Testis (tissue), 3 donors: ENCODE measurements around the gene NUDT1. TPM values are rescaled to one million over a fixed set of nuclear protein-coding genes. Genes with fewer than 3 reads are reported as not detected.

Source experiments
- DNase-seq: peaks from one replicate; pipeline ENCODE4 v3.0.0-alpha.2; 2019
- H3K27ac ChIP-seq, 2 donors: fragments of 200-600 bp; sonication (generic); one replicate each; pipeline ENCODE4 v1.5.1; 2019
- H3K27me3 ChIP-seq: fragments of 200-600 bp; sonication (generic); one replicate; pipeline ENCODE4 v1.5.1; 2019
- H3K36me3 ChIP-seq: fragments of 200-600 bp; sonication (generic); one replicate; pipeline ENCODE4 v1.5.1; 2017; ENCODE audit warnings: low read depth; ENCODE audit errors: missing control alignments
- H3K4me1 ChIP-seq: fragments of 200-600 bp; sonication (generic); one replicate; pipeline ENCODE4 v1.5.1; 2019
- H3K4me3 ChIP-seq, 2 donors: fragments of 200-600 bp; sonication (generic); one replicate each; pipeline ENCODE4 v1.5.1; 2017 to 2019
- H3K9me3 ChIP-seq: fragments of 200-600 bp; sonication (generic); one replicate; pipeline ENCODE4 v1.5.1; 2017
- POLR2A ChIP-seq: fragments of 450-650 bp; IDR thresholded peaks from one replicate; pipeline ENCODE4 v1.6.1; 2017; ENCODE audit warnings: antibody characterized with exemption, mild to moderate bottlenecking, moderate library complexity
- WGBS, 2 donors: methylation state at CpG; one replicate each; pipeline ENCODE4 v1.1.5; 2018; 5-methylcytosine and 5-hydroxymethylcytosine counted together
- intact Hi-C: fragments of 100-400 bp; cut with DNase I; formaldehyde crosslinking; loops from one replicate; pipeline ENCODE4 v1.15.1; 2023; ENCODE audit warnings: low total_unique reads
- polyA plus RNA-seq: library from polyadenylated mRNA; stranded (reverse); fragments of 350-450 nt; fragmentation: Illumina TruSeq; extraction: RNeasy Lipid Tissue Mini Kit (QIAGEN cat#74804); gene quantifications from one replicate; pipeline ENCODE4 v1.2.3, GENCODE V29; 2014; ENCODE audit warnings: low read depth, low replicate concordance; ENCODE audit not compliant: insufficient read depth
- total RNA-seq, 2 donors: library from RNA; depleted of rRNA; stranded (reverse); fragments of >200 nt; gene quantifications; one replicate each; pipeline ENCODE4 v1.2.3, GENCODE V29; 2016
- TF ChIP-seq, protein P1 (sequence below), 3 experiments: fragments of 450-650 bp in 2 of 3; fragments of 200-600 bp in 1 of 3; sonication (generic) in 1 of 3; IDR thresholded peaks; one replicate each; pipeline ENCODE4 v1.5.1; 2016 to 2019; ENCODE audit warnings: antibody characterized with exemption in 3 of 3, mild to moderate bottlenecking in 2 of 3, moderate library complexity in 1 of 3

NUDT1 gene
- total and polyA plus RNA-seq, 3 donors from 2014 or later: 27.5 to 68.0 (median 39.4) TPM

DNA sequence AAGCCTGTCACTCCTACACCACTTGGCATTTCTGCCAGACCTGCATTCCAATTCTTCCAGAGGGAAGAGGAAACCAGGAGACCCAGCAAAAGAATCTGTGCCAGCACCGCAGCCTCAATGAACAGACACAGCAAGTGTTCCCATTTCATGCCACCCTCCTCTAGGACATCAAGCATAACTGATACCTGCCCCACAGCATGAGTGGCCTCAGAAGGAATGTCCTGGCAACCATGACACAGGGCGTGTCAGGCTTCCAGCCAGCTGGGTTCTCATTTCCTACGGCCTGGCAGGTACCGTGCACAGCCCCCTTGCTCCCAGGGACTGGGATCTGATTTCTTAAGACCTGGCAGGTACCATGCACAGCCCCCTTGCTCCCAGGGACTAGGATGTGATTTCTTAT is 17.1 kb upstream of the NUDT1 start:
- intact Hi-C loops: no loop called here
- no peaks in the 10 kb centered on the region for H3K4me1 ChIP-seq
- no peaks in the 10 kb centered on the region for H3K36me3 ChIP-seq
- no peak for DNase-seq
- TF ChIP-seq, protein P1, sequence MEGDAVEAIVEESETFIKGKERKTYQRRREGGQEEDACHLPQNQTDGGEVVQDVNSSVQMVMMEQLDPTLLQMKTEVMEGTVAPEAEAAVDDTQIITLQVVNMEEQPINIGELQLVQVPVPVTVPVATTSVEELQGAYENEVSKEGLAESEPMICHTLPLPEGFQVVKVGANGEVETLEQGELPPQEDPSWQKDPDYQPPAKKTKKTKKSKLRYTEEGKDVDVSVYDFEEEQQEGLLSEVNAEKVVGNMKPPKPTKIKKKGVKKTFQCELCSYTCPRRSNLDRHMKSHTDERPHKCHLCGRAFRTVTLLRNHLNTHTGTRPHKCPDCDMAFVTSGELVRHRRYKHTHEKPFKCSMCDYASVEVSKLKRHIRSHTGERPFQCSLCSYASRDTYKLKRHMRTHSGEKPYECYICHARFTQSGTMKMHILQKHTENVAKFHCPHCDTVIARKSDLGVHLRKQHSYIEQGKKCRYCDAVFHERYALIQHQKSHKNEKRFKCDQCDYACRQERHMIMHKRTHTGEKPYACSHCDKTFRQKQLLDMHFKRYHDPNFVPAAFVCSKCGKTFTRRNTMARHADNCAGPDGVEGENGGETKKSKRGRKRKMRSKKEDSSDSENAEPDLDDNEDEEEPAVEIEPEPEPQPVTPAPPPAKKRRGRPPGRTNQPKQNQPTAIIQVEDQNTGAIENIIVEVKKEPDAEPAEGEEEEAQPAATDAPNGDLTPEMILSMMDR (IDR thresholded peaks at IDR 0.05): no peak
- no peak for TF ChIP-seq POLR2A
- H3K4me3 ChIP-seq: no peak overlapping the region
- 96 to 100% methylated on average over 4 of the region's 4 CpGs for WGBS, 2 donors
- no peaks in the 10 kb centered on the region for H3K9me3 ChIP-seq
- H3K27me3 ChIP-seq: no peaks in the 10 kb centered on the region
- H3K27ac ChIP-seq: no peak overlapping the region

DNA sequence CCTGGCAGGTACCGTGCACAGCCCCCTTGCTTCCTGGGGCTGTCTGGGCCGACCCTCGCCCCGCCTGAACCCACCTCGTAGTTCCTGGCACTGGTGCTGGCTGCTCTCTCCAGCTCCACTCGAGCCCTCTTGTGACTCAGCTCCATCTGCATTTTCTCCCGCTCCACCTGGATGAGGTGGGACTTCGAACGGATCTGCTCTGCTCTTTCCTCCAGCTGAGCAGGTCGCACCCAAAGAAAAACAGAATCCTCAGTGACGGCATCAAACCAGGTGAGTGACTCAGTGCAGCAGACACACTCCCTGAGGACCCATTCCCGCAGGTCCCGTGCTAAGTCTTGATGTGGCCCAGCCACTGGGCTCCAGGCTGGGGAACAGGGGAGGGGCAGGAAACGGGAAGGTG is 16.7 kb upstream of the NUDT1 start:
- no peaks in the 10 kb centered on the region for H3K9me3 ChIP-seq
- TF ChIP-seq, protein P1 (IDR thresholded peaks at IDR 0.05): no peak
- no peak for TF ChIP-seq POLR2A
- H3K4me1 ChIP-seq: no peaks in the 10 kb centered on the region
- DNase-seq: no peak
- intact Hi-C loops: no loop called here
- no peak overlapping the region for H3K4me3 ChIP-seq
- H3K27me3 ChIP-seq: no peaks in the 10 kb centered on the region
- no peak overlapping the region for H3K27ac ChIP-seq
- 94 to 96% methylated on average over 12 to 14 of the region's 14 CpGs for WGBS, 2 donors
- no peaks in the 10 kb centered on the region for H3K36me3 ChIP-seq

DNA sequence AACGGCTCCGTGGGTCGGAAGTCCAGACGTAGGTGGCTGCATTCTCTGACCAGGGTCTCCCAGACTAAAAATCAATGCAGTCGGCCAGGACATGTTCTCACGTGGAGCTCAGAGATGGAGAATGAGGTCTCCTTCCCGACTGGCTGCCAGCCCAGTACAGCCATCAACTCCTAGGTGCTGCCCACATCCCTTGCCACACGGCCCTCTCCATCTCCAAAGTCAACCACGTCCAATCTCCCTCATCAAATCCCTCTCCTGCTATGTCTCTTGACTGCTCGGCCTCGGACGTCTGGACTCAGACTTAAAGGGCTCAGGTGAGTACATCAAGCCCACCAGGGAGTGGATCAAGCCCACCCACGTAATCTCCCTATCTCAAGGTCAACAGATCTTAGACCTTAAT is 16.2 kb upstream of the NUDT1 start:
- intact Hi-C loops: no loop called here

DNA sequence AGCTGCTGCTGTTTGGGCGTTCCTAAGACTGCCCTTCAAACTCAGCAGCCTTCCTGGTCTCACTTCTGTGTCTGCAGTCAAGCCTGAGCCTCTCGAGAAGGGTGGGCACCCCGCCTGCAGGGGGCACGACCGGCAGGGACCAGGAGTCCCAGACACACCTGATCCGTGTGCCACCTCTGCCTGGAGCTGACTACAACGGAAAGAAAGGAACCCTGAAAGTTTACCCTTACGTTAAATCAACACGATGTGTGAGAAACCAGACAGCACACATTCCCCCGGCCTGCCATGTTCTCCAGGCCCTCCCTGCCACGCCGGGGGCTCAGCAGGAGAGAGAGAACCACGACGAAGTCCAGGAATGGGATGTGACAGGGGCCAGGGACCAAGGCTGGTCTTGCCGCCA is 14.3 kb upstream of the NUDT1 start:
- no peak for DNase-seq
- intact Hi-C loops: no loop called here
- Histone ChIP-seq H3K36me3 (no peaks in the 10 kb centered on the region), H3K27ac (no peak overlapping the region), H3K4me1 (peaks cover 7% of the 10 kb centered on the region), H3K27me3 (no peaks in the 10 kb centered on the region), H3K4me3 (no peak overlapping the region), H3K9me3 (no peaks in the 10 kb centered on the region)
- 87 to 92% methylated on average over 7 to 15 of the region's 15 CpGs for WGBS, 2 donors
- no peak for TF ChIP-seq POLR2A
- TF ChIP-seq, protein P1 (IDR thresholded peaks at IDR 0.05): no peak

More for the DNA sequence above, 16.2 kb upstream of the NUDT1 start:
- Histone ChIP-seq H3K4me1 (peaks cover 2% of the 10 kb centered on the region), H3K36me3 (no peaks in the 10 kb centered on the region), H3K4me3 (no peak overlapping the region), H3K27ac (no peak overlapping the region), H3K27me3 (no peaks in the 10 kb centered on the region), H3K9me3 (no peaks in the 10 kb centered on the region)
- 95 to 96% methylated on average over 12 to 13 of the region's 13 CpGs for WGBS, 2 donors
- no peak for DNase-seq
- TF ChIP-seq, protein P1 (IDR thresholded peaks at IDR 0.05): no peak
- TF ChIP-seq POLR2A: no peak

DNA sequence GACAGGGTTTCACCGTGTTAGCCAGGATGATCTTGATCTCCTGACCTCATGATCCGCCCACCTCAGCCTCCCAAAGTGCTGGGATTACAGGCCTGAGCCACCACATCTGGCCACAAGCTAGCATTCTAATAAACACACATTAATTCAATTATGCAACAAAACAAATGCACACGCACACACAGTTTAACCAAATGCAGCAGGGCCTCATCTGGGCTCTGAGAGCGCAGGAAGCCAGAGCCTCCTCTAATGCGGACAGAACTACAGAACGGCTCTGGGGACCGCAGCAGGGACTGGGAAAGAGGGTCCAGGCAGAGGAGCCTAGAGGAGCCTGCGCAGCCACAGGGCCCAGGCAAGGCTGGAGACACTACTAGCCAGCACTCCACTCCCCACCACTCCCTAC is 13.1 kb upstream of the NUDT1 start:
- peaks cover 11% of the 10 kb centered on the region for H3K4me1 ChIP-seq
- H3K4me3 ChIP-seq: no peak overlapping the region
- no peaks in the 10 kb centered on the region for H3K27me3 ChIP-seq
- H3K27ac ChIP-seq: no peak overlapping the region
- TF ChIP-seq, protein P1 (IDR thresholded peaks at IDR 0.05): no peak
- TF ChIP-seq POLR2A: no peak
- DNase-seq: no peak
- H3K36me3 ChIP-seq: no peaks in the 10 kb centered on the region
- H3K9me3 ChIP-seq: no peaks in the 10 kb centered on the region
- intact Hi-C loops: no loop called here
- WGBS, 2 donors: 88 to 89% methylated on average over 8 of the region's 8 CpGs
